GM21360 (cell line): Measurements from ENCODE around the gene ASPRV1.

Experiments
- ATAC-seq: cut with Tn5 transposase; IDR thresholded peaks from one replicate; pipeline ENCODE4 v1.9.1; 2021; ENCODE audit warnings: mild to moderate bottlenecking, moderate library complexity; ENCODE audit not compliant: unreplicated experiment

The ASPRV1 gene

GRCh38 chr2:69989009-69989408 is 27.6 kb upstream of the ASPRV1 start:
- no peak for ATAC-seq

GRCh38 chr2:69988086-69988635 is 26.7 kb upstream of the ASPRV1 start:
- no peak for ATAC-seq

GRCh38 chr2:69986691-69987090 is 25.3 kb upstream of the ASPRV1 start:
- ATAC-seq: no peak

GRCh38 chr2:69985688-69986087 is 24.3 kb upstream of the ASPRV1 start:
- no peak for ATAC-seq

DNA sequence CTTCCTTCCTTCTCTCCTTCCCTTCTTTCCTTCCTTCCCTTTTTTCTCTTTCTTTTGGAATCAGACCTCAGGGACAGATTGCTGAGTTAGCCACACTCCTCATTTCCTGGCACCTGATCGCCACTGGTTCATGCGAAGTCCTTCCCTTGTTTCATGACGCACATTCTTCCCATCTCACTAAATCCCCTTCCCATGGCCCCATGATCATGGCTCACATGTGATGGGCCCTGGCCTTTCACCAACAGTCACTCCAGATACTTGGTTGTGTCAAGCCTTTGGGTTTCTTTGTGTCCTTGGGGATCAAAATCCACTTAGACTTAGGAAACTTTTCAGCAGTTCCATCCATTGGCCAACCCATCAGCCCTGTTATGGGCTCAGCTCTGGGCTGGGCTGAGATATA is 23.8 kb upstream of the ASPRV1 start:
- no peak for ATAC-seq

- no peak for ATAC-seq
Observed at GRCh38 chr2:69983392-69983966, 22.0 kb upstream of the ASPRV1 start.

- no peak for ATAC-seq
Observed at GRCh38 chr2:69979902-69980807, 18.7 kb upstream of the ASPRV1 start.

DNA sequence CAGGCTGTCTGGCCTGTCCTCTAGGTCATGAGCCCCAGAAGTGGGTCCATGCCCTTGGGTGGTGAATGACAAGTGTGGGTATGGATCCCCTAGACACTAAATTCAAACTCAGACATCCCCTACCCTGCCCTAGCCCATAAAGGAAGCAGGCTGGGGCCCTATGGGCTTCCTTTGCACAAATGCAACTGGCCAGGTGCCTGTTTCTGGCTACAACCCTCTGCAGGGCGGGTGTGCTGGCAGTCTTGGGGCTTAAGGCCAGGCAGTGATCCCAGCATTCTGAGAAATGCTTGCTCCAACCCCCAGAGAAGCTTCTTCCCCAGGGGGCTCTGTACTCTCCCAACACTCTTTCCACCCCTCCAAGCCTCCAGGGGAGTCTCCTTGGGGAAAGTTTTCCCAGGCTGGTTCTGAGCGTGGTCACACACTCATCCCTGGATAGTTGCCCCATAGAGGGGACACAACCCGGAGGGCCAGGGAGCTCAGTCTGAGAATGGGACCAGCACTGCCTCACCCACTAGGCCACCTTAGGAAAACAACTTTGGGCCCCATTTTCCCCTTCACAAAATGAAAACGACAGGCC is 16.6 kb upstream of the ASPRV1 start:
- ATAC-seq: no peak

DNA sequence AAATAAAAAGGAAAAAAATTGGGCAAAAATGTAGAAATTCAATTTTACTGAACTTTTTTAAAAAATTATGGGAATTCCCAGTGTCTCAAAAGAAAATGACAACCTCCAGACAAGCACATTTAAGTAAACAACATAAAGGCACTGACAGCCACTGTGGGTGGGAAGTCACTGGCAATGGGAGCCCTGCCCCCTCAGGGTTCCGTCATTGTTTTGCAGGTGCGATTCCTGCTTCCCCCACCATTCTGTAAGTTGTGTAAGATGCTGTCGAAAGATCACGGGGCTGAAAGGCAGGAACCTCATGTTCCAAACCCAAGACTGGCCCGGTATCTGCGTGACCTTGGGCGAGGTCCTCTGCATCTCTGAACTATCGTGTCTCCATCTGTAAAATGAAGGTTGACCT is 15.8 kb upstream of the ASPRV1 start:
- no peak for ATAC-seq

DNA sequence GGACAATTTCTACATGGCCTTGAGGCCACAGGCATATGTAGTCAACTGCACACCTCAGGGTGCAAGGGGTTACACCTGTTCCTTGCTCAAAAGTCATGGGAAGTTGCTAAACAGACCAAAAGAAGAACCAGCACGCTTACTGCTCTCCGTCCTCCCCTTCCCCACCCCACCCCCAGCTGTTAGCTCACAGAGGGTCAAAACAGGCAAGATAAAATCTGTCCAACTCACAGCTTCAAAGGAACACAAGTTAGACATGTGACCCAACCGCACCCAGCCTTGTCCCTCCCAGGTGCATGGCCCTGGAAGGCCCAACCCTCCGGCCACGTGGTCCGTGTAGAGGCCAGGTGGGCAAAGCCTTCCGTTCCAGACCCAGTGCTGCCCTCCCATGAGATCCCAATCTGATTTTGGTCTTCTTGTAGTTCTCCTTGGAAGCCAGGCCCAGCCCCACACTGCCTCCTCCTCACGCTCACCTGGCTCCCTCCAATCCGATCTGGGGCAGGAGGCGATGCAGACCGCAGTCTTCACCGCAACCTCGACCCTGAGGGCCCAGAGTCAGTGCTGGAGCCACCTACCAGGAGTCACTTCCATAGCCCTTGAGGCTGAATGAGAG is 14.5 kb upstream of the ASPRV1 start:
- ATAC-seq: no peak

DNA sequence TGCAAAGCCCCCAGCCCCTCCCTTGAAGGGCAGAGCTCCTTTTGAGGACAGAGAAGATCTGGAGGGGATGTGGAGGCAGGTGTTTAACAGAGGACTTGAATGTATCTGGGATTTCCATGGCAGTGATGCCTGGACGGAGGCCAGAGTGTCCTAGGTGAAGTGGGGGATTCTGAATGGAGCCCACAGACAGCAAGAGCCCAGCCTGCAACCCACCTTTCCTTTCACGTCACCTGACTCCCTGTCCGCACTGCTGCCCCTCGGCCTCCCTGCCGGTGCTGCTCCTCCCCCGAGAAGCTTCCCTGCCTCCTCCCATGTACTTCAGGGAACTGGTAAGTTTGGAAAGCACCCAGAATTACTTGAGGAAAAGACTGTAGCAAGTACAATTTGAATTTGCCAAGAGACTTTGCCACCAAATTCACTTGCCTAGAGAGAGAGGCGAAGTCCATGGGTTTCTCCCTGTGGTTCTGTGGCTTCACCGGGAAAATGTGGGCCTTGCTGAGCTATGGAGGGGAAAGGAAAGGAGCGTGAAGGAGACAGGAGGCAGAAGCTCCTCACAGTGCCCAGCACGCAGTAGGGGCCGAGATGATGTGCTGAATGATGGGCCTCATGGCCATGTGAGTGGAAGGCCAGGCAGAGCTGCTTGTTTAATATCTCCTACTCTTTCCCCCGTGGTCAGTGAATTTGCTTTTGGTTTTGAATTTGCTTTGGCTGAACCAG is 13.9 kb upstream of the ASPRV1 start:
- ATAC-seq: no peak

GRCh38 chr2:69973335-69973735 is 11.9 kb upstream of the ASPRV1 start:
- ATAC-seq: no peak

DNA sequence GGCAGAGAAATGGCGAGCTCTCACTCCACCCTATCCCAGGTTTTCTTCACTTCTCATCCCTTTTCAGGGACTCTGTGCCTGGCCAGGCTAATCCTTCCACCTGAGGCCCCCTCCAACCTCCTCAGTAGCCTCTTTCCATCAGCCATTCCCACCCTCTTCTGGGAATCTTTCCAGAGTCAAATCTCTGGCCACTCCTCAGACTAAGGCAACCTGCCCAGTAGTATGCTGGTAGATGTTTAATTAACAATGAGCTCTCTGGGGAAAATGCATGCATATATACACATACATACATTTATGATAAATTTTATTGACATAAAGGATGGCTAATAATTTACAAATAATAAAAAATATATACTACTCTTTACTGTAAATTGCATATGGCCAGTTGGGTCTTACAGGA is 11.4 kb upstream of the ASPRV1 start:
- ATAC-seq: no peak

DNA sequence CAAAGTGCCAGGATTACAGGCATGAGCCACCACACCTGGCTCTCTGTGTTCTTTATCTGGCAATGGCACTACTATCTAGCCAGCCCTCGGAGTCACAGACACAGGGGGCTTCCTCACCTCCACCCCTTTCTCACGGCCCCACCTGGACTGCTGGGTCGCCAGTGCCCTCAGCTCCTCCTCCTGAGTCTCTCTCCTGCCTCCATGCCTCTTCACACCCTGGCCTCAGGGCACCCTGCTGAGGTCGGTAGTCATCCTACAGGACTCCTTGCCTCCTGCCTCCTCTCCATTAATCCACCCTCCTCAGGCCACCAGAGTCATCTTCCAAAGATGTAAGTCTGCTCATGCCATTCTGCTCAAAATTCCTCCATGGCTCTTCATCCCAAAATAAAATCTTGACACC is 8.6 kb upstream of the ASPRV1 start:
- no peak for ATAC-seq

DNA sequence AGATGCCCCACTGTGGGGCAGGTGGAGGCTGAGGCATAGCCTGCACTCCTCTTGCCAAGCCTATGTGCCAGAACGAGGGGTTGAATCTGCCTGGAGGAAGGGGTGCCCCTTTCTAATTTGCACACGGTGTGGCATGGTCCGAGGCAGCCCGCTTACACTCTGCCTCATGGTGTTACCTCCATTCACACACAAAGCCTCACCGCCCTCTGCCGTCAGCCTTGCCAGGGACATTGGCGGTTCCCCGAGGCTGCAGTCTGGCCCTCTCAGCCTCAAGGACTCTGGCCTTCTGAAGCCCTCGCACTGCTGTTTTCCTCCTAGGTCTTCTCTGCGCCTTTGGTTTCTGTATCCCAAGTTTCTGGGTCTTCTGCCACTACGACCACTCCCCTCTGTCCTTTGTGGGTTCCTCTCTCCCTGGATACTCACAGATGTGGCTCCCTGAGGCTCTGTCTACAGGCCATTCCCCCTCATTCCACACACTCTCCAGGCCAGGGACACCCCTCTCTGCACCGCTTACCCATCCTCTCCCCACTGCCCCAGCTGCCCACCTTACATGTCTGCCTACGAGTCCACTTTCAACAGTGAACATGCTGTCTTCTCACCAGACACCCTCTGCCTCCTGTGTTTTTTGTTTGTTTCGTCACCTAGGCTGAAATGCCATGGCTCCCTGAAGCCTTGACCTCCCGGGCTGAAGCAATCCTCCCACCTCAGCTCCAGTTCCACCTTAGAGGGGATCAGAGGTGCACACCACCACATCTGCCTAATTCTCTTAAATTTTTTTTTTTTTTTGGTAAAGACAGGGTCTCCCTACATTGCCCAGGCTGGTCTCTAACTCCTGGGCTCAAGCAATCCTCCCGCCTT is 7.9 kb upstream of the ASPRV1 start:
- ATAC-seq: no peak

- no peak for ATAC-seq
Observed at GRCh38 chr2:69968609-69969008, 7.2 kb upstream of the ASPRV1 start.

DNA sequence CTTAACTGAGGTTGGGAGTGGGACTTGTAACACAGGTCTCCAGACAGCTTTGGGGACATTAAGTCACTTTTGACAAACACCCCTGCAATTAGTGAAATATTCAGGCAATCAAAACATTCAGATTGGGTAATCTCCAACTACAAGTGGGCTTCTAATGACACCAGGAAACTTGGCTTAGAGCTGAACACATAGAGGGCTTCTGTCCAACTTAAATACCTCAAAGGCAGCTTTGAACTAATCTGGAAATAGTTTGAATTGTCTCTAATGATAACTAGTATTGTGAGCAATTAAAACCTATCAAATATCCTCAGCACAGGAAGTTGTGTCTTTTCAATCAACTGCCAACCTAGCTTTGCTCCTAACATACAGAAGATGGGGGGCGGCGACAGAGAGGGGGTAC is 5.1 kb upstream of the ASPRV1 start:
- no peak for ATAC-seq

- ATAC-seq: no peak
Observed at GRCh38 chr2:69965756-69966445, 4.5 kb upstream of the ASPRV1 start.

DNA sequence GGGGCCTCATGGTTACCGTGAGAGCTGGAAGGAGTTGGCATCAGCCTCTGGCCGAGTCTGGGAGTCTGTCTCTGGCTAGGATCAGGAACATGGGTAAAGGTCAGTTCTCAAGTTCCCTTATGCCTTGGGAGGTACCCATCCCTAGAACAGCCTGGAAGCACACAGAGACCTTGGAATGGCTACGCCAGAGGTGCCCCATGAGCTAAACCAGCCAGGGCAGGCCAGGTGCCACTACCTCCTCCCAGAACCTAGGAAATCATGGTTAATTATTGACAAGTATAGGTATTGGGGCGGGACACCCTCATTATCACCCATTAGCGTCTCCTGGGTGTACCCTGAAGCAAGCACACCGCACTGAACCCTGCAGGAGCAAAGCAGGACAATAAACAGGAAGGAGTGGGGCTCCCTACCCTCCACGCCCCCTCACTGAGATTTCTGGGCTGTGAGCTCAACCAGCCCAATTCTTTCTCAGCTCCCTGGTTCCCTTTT is 3.0 kb upstream of the ASPRV1 start:
- no peak for ATAC-seq
